ENCODE results near the gene LEMD2.

The LEMD2 gene

DNA sequence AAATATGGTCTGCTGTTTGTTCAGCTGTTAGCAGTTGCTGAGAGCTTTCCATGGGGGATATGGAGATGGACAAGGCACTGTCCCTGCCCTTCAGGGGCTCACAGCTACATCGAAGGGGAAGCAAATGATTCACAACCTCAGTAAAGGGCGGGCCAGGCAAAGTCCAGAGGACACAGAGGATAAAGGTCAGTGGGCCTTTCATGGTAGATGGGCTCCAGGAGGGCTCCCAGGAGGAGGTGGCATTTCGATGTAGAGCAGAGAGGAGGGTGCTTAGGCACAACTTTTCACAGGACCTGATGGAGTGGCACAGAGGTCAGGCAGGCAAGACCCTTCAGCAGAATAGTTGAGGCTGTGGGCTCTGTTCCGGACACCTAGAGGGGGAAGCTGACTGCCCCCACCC lies 30.1 kb upstream of the LEMD2 start:
- DNase-seq (ENCODE audit: low read depth): no peak

- DNase-seq (ENCODE audit: low read depth): no peak
Measured at GRCh38 chr6:33818293-33818692, 29.4 kb upstream of the LEMD2 start.

- no peak for DNase-seq (ENCODE audit: low read depth)
Measured at GRCh38 chr6:33817489-33817888, 28.6 kb upstream of the LEMD2 start.

- DNase-seq (ENCODE audit: low read depth): no peak
Measured at GRCh38 chr6:33816911-33817310, 28.0 kb upstream of the LEMD2 start.

- no peak for DNase-seq (ENCODE audit: low read depth)
Measured at GRCh38 chr6:33815854-33816253, 26.9 kb upstream of the LEMD2 start.

- DNase-seq (ENCODE audit: low read depth): no peak
Measured at GRCh38 chr6:33813990-33814985, 25.4 kb upstream of the LEMD2 start.

GRCh38 chr6:33813246-33813904 lies 24.4 kb upstream of the LEMD2 start:
- no peak for DNase-seq (ENCODE audit: low read depth)

GRCh38 chr6:33812669-33813068 lies 23.7 kb upstream of the LEMD2 start:
- DNase-seq (ENCODE audit: low read depth): no peak

DNA sequence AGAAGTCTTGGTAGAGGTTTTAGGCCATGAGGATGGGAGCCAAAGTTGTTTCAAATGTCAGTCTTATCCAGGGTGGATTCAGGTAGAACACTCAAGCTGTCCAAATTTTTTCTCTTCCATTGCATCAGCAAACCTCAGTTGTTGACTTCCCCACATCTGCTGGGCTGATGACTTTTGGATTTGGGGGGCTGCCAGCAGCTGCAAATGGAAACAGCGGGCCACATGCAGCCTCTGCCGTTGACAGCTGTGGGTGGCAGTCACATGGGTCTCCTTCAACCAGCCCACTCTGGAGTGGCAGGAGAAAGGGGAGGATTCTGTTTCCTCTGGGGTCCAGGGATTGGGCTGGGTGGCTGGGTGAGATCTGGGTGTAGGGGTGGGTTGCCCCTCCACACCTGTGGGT lies 20.7 kb upstream of the LEMD2 start:
- no peak for DNase-seq (ENCODE audit: low read depth)

DNA sequence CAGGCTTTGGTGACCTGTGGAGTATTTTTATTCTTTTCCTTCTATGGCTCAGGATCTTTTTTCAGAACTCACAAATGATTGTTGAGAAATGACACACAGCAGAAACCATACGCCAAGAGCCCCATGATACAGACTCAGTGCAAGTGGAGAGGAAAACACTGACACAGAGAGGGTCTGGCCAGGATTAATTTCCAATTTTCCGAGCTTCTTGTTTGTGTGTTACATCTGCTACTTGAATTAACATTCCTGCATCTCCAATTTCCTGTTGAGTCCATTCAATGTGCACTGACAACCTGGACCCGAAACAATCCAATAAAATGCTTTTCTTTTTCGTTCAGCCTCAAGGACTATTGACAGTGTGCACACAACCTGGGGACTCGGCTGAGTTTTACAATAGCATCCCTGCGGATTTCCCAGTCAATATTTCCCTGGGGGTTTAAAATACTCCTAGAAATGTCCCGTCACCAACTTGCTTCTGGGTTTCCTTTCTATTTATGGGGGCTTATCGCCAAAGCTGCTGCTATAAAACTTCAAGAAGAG lies 19.8 kb upstream of the LEMD2 start:
- no peak for DNase-seq (ENCODE audit: low read depth)

DNA sequence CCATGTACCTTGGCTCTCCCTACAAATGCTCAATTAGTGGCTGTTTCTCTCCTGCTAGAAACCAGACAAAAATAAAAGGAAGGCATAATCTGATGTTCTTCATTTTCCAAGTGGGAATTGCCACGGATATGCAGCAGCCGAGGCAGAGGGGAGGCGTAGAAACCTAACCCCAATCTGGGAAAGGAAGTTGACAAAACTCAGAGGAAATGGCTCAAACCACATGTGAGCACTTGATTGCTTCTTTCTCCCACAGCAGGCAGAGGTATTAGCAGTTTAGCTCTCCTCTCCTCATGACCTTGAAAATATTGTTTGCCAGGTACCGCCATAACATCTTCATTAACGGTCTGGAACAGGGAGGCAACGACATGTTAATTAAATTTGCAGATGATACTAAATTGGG lies 18.7 kb upstream of the LEMD2 start:
- no peak for DNase-seq (ENCODE audit: low read depth)

GRCh38 chr6:33806841-33807240 lies 17.9 kb upstream of the LEMD2 start:
- DNase-seq (ENCODE audit: low read depth): no peak

DNA sequence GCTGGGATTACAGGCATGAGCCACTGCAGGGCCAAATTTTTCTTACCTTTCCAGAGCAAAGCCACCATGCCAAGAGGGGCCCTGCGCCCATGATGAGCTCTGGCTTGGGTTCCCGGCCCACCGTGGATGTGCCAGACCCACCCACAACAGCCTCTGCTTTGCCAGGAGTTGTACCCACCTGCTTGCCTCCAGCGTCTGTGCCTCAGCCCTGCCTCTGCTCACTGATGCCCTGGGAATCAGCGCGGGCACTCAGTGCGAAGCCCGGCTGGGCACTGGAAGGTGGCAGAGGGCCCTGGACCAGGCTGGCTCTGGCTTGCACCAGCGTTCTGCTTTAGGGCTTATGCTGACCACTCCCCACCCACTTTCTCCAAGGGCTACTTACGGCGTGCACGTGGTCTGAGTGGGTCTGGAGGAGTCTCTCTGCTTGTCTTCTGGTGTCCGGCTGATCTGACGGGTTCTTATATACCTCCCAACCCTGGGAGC lies 14.7 kb upstream of the LEMD2 start, which contains the start of gene MLN:
TSS of gene MLN (minus strand) at position 433 of the 483 bp plus-strand sequence. CDS start 2,840 bp downstream, outside the sequence.
- no peak for DNase-seq (ENCODE audit: low read depth)

DNA sequence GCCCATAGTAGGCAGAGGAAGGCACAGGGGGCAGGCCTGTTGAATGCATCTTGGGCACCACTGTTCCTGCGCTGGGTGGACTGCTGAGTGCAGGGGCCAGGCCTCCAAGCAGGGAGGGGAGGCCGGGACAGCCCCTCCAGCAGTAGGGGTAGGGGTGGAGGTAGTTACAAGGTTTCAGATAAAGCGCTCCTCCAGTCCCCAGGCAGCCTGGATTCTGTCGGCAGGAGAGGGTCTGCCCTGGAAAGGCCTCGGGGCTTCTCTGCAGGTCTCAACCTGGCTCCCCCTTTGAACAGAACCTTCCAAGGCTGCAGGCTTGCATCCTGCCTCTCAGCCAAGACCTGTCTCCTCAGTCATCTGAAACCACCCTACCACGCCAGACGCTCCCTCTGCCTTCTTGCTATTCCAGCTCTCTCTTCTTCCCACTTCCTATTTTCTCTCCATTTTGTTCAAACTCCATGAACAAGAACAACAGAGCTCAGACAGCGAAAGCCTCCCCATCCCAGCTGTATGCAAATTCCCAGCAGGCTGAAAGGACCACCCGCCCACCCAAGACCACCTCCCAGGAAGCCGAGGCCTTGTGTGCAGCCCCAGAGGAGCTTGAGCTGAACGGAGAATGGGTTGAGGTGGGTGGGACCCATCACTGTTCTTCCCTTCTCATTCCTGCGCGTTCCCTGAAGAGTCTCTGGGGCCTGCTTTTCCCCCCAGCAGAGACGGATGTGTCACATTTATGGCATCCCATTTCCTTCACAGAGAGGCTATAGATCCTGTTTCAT lies 13.4 kb upstream of the LEMD2 start:
- no peak for DNase-seq (ENCODE audit: low read depth)

DNA sequence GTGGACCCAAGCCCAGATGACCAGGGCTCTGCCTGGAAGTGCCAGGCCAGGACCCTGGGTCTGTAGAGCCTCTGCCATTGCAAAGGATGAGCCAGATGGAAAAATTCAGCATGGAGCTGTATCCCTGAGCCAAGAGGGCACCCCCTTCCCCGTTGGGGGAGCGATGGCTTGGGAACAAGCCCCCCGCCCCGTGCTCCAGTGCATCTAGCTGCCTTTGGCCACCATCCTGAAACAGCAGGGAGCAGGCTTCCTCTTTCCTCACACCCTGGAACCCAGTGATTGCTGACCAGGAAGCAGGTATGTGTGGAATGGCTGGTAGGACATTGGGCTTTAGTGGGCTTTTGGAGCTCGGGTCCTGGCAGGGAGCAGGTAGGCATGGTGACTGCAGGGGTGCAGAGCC lies 12.7 kb upstream of the LEMD2 start:
- DNase-seq (ENCODE audit: low read depth): no peak

DNA sequence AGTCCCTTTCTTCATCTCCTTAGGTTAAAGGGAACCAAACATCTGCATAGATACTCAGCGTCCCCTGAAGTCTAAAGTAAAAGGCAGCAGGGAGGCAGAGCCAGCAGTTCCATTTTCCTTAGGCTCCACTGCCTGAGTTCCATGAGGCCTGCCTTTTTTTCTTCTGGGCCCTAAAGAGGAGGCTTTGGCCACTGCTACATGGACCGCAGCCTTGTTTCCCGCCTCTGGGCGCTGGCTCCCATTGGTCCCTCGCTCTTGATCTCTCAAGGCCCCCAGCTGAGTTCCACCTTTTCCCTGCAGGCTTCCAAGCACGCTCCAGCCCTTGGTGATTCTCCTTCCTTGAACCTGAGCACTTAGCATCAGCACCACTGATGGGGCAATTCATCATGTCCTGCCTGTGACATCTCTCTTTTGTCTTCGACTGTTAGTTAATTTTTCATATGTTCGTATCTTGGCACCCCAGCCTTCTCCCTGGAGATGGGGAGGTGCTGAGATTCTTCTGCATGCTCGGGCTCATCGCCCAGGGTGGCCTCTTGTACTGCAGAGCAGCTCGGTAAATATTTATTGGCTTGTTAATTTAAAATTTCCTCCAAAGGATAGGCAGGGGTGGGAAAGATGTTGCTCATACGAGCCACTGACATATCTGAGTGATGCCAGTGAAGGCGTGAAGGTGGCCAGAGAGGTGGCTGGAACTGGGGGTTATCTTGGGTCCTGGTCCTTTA lies 11.5 kb upstream of the LEMD2 start:
- no peak for DNase-seq (ENCODE audit: low read depth)

- no peak for DNase-seq (ENCODE audit: low read depth)
Measured at GRCh38 chr6:33799454-33800113, 10.7 kb upstream of the LEMD2 start.

DNA sequence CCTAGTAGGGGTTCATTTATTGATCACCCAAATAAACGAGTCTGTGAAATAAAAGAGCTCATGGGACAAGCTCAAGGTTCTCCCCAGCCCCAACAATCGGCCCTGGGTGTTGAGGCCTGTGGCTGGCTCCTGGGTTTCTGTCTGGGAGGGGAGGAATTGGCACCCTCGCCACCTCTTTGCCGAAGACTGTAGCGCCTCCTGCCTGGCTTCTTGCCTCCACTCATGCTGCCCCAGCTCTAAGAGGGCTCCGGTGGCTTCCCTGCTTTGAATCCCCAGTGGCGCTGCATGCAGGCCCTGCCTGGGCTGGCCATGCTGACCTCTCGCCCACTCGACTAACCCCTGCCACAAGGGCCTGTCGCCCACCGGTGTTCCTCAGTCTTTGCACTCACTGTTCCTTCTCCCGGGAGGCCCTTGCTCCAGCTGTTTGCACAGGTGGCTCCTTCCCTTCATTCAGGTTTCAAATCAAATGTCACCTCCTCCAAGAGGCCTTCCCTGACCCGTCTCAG lies 9.5 kb upstream of the LEMD2 start:
- DNase-seq (ENCODE audit: low read depth): no peak

GRCh38 chr6:33797626-33798342 lies 8.9 kb upstream of the LEMD2 start:
- DNase-seq (ENCODE audit: low read depth): no peak
